Thyroid gland (tissue), 4 donors: Measurements from ENCODE around the gene TGFB1.

Source experiments
- POLR2A ChIP-seq, 2 donors: fragments of 450-650 bp; IDR thresholded peaks; one replicate each; pipeline ENCODE4 v1.6.1; 2017; ENCODE audit warnings: antibody characterized with exemption in 2 of 2, mild to moderate bottlenecking in 2 of 2, moderate library complexity in 1 of 2
- TF ChIP-seq, protein P1 (sequence below), 6 experiments: fragments of 200-600 bp in 3 of 6; fragments of 450-650 bp in 3 of 6; sonication (generic) in 3 of 6; IDR thresholded peaks; one replicate each; pipeline ENCODE4 v1.5.1; 2016 to 2019; ENCODE audit warnings: antibody characterized with exemption in 6 of 6, mild to moderate bottlenecking in 2 of 6, inconsistent platforms in 1 of 6, moderate library complexity in 1 of 6

GRCh38 chr19:41296433-41296871 lies 57.3 kb downstream of the TGFB1 start:
- TF ChIP-seq, protein P1, sequence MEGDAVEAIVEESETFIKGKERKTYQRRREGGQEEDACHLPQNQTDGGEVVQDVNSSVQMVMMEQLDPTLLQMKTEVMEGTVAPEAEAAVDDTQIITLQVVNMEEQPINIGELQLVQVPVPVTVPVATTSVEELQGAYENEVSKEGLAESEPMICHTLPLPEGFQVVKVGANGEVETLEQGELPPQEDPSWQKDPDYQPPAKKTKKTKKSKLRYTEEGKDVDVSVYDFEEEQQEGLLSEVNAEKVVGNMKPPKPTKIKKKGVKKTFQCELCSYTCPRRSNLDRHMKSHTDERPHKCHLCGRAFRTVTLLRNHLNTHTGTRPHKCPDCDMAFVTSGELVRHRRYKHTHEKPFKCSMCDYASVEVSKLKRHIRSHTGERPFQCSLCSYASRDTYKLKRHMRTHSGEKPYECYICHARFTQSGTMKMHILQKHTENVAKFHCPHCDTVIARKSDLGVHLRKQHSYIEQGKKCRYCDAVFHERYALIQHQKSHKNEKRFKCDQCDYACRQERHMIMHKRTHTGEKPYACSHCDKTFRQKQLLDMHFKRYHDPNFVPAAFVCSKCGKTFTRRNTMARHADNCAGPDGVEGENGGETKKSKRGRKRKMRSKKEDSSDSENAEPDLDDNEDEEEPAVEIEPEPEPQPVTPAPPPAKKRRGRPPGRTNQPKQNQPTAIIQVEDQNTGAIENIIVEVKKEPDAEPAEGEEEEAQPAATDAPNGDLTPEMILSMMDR (IDR thresholded peaks at IDR 0.05), result no peak
- TF ChIP-seq POLR2A (IDR thresholded peaks at IDR 0.05), result no peak
